NCI-H2227 treated with DMSO at 0.1 percent for 48 hours (cell line): Measurements from ENCODE around the gene TMEM63B.
"Not testable (repeated sequence)": the region's sequence is repeated elsewhere in the genome, so short reads cannot be mapped to it uniquely, and the experiment has no call there.

Experiments
- DNase-seq: peaks from one replicate; lab custom pipeline; 2025; lab: John Stamatoyannopoulos, UW

Gene TMEM63B

GRCh38 chr6:44144536-44144935 is 17.2 kb downstream of the TMEM63B start:
- DNase-seq, result not testable (repeated sequence)

DNA sequence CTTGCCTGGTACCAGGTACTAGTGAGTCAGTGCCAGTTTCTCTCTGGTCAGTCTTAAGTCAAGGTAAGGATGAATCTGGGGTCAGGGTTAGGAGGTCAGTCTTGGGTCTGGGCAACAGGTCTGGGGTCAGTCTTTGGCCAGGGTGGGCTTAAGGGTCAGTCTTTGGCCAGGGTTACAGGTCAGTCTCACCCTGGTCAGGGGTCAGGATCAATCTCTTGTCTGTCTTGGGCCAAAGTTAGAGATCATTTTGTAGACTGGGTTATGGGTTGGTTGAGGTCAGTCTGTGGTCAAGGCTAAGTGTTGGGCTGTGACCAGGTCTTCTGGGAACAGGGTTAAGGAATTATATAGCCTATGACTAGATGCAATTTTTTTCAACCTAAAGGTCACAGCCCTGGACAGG is 18.5 kb downstream of the TMEM63B start:
- no peak for DNase-seq

DNA sequence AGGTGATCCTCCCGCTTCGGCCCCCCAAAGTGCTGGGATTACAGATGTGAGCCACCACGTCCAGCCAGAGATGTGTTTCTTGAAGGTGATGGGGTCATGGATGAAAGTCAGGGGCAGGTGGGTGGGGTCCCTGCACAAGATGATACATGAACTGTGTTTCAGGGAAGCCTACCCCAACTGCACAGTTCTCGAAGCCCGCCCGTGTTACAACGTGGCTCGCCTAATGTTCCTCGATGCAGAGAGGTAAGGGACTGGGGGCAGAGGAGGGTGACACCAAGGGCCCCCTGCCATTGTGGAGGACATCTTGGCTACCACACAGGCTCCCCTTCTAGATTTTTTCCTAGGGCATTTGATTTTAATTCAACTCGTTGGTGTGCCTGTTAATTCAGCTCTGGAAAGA is 19.3 kb downstream of the TMEM63B start:
- no peak for DNase-seq

DNA sequence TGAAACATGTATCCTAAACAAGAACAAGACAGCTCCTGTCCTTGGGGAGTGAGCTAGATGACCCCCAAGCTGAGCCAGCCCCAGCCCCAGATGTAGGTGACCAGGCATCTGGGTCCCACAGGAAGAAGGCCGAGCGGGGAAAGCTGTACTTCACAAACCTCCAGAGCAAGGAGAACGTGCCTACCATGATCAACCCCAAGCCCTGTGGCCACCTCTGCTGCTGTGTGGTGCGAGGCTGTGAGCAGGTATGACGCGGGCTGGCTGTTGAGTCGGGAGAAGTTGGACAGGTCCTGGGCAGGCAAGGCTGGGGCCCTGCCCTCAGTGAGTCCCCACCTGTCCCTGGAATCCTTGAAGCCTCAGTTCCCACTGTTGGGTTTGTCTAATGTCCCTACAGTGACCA is 19.9 kb downstream of the TMEM63B start:
- no peak for DNase-seq

GRCh38 chr6:44148306-44148705 is 21.0 kb downstream of the TMEM63B start:
- no peak for DNase-seq

DNA sequence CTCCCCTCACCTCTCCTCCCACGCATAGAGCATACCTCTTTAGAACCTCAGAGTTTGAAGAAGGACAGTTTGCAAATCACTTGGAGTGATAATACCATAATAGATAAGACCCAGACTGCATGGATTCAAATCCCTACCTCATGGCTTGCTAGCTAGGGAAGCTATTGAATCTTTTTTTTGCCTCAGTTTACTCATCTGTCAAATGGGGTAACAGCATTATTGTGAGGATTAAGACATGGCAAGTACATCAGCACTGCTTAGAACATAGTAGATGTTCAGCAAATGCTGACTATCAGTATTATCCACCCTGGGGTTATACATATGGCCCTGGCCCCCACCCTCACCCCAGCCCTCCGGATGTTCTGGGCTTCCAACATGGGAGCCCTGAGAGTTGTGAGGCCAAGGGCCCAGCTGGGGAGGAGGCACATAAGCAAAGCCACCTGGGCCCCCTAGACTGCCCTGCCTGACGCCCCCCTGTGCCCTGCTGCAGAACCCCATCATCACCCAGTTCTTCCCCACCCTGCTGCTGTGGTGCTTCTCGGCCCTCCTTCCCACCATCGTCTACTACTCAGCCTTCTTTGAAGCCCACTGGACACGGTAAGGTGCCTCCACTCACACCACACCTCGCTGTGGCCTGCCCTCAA is 22.1 kb downstream of the TMEM63B start:
- DNase-seq, result no peak

GRCh38 chr6:44150317-44150917 is 23.1 kb downstream of the TMEM63B start:
- no peak for DNase-seq

GRCh38 chr6:44151348-44152108 is 24.2 kb downstream of the TMEM63B start:
- DNase-seq, result no peak

- no peak for DNase-seq
Measured at GRCh38 chr6:44152109-44152461, 24.7 kb downstream of the TMEM63B start.

GRCh38 chr6:44152533-44152932 is 25.2 kb downstream of the TMEM63B start:
- no peak for DNase-seq

DNA sequence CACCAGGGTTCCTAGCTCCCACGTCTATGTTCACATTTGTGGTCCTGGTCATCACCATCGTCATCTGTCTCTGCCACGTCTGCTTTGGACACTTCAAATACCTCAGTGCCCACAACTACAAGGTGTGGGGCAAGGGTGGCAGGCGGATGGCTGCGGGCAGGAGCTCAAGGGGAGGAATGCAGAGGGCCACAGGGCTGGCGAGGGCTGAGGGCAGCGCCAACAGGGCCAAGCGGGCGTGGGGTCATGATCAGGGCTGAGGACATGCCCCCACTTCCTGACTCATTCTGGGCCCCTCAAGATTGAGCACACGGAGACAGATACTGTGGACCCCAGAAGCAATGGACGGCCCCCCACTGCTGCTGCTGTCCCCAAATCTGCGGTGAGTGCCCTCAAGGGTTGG is 26.7 kb downstream of the TMEM63B start:
- DNase-seq, result no peak

DNA sequence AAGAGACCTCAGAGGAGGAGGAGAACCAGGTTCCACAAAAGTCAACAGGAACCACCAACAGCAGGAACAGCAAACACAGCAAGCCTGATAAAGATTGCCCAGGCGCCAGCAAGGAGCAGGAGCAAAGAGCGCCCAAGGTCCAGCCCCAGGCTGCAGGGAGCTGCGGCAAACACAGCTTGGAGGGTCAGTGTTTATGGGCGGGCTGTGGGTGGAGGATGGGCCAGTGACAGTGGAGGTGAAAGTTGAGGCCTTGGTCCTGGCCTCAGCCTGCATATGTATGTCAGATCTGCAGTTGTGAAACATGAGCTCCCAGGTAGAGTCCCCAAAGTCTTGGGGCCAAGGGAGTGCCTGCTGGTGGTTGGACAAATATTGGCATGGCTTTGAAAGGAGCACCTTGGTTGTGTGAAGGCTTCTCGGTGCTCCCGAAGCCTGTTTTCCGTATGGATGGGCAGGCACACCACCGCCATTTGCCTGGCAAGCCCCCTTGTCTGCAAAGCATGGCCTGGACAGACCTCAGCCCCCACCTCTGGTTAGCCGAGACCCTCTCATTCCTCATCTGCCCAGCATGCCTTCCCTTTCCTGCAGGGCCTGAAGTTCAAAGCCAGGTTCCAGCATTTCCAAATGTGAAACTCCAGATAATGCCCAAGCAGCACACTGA is 29.3 kb downstream of the TMEM63B start:
- DNase-seq, result no peak

DNA sequence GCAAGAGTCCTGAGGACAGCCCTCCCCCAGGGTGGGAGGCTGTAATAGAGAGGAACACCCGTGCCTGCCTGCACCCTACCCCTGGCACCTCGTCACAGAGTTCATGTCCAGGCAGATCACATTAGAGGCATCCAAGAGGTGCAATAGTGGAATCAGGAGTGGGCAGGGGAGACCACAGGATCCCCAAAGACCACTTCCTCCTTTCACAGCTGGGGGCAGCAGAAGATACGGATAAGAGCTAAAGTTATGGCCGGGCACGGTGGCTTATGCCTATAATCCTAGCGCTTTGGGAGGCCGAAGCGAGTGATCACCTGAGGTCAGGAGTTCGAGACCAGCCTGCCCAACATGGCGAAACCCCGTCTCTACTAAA is 29.8 kb downstream of the TMEM63B start:
- DNase-seq, result no peak

- DNase-seq, result no peak
Measured at GRCh38 chr6:44158770-44159228, 31.4 kb downstream of the TMEM63B start, which contains the start of gene CAPN11. Gene CAPN11 (plus strand): TSS chr6:44158820. CDS start chr6:44158849, 29 bp downstream.

DNA sequence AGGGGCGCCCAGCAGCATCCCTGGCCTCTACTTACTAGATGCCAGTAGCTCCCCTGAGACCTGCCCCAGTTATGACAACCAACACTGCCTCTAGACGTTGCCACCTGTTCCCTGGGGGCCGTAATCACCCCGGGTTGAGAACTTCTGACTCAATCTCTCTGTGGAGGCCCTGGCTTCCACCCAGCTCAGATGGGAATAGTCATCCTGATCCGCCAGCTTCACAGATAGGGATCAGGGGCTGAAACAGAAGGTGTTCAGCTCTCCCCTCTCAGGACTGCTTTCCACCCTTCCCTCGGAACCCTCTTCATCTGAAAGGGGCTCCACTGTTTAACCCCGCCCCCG is 34.6 kb downstream of the TMEM63B start:
- no peak for DNase-seq

GRCh38 chr6:44162876-44163625 is 35.7 kb downstream of the TMEM63B start:
- DNase-seq, result no peak

DNA sequence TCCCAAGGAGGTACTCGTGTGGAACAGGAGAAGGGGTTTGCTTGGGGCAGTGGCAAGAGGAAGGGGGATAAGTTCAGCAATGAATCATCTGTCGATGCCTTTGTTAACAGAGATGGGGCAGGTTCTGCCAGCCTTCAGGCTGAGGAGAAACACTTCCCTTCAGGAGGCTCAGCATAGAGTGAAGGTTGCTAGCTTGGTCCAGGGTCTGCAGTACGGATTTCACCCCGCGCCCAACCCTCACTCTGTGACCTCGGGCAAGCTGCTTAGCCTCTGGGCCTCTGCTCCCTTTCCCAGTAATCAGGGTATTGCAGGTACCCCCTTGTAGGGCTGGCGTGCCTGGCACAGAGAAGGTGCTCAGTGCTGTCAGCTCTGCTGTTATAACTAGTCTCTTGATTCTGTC is 38.8 kb downstream of the TMEM63B start:
- no peak for DNase-seq

DNA sequence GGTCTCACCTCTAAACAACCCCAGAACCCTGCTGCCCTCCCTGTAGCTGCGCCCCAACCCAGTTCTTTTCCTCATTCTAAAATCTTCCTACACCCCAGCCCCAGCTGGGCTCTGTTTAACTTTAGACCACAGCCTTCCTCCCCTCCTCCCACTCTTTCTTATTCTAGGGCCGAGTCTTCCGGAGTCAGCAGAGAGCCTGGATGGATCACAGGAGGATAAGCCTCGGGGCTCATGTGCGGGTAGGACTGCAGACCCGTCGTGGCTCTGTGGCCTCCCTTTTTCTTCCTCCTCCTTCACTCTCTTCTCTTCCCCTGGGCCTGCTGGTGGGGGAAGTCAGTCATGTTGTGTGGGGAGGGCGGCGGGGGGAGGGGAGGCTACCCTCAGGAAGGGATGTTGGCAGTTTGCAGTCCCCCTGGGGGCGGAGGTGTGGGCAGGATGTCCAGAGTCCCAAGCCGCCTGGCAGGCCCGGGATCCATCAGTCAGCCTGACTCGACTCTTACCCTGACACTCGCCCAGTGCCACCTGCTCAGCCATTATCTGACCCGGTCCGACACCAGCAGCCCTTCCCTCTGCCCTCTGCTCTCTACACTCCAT is 39.3 kb downstream of the TMEM63B start:
- no peak for DNase-seq

DNA sequence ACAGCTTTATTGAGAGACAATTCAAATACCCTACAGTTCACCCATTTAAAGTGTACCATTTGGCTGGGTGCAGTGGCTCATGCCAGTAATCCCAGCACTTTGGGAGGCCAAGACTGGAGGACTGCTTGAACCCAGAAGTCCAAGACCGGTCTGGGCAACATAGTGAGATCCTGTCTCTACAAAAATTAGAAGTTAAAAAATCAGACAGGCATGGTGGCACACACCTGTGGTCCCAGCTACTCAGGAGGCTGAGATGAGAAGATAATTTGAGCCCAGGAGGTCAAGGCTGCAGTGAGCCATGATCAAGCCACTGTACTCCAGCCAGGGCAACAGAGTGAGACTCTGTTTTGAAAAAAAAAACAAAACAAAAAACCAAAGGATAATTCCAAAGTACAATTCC is 40.2 kb downstream of the TMEM63B start:
- no peak for DNase-seq

DNA sequence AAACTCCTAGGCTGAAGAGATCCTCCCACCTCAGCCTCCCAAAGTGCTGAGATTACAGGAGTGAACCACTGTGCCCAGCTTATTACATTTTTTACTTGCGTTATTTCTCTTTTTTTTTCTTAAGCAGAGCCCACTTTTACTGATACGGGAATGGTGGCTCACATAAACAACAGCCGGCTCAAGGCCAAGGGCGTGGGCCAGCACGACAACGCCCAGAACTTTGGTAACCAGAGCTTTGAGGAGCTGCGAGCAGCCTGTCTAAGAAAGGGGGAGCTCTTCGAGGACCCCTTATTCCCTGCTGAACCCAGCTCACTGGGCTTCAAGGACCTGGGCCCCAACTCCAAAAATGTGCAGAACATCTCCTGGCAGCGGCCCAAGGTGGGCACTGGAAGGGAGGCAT is 41.8 kb downstream of the TMEM63B start:
- DNase-seq, result no peak

DNA sequence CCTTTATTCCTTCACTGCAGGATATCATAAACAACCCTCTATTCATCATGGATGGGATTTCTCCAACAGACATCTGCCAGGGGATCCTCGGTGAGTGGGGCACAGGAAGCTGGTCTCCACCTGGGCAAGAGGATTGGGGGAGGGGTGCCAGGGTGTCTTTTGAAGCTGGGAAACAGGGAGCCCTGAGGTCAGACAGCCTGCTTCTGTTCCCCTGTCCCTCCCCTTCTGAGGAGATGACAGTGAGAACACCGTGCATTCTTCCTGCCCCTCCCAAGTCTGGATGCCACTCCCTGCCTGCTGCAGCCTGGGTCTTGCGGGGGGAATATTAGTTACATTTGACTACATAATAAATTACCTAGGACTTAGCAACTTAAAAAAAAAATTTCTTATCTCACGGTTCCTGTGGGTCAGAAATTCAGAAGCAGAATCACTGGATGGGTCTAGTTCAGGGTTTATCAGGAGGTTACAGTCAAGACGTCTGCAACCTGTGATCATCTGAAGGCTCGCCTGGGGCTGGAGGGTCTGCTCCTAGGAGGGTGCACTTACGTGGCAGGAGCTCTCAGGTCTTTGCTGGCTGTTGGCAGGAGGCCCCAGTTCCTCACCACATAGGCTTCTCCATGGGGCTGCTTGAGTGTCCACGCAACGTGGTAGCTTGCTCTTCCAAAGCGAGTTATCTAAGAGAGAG is 42.7 kb downstream of the TMEM63B start:
- no peak for DNase-seq
